HEK293 (cell line): ENCODE results near the gene SENP1.

Source experiments
- CTCF ChIA-PET: fragments of 350-600 bp; formaldehyde crosslinking; extraction: SDS; loops from one replicate; lab custom pipeline; 2021; ENCODE audit warnings: antibody characterized with exemption; lab: Yijun Ruan, JAX
- POLR2A ChIA-PET: fragments of 300-600 bp; formaldehyde crosslinking; extraction: SDS; loops from one replicate; lab custom pipeline; 2020; ENCODE audit warnings: antibody characterized with exemption, inconsistent platforms; lab: Yijun Ruan, JAX
- H3K27ac ChIP-seq: fragments of 200-500 bp; sonication (Bioruptor generic); 2 replicates; pipeline ENCODE4 v1.5.1; 2014; ENCODE audit warnings: low read depth, low read length, control low read depth, inconsistent platforms; ENCODE audit errors: extremely low read depth
- H3K36me3 ChIP-seq, 2 experiments: fragments of 200-500 bp in 1 of 2; sonication (Bioruptor generic) in 1 of 2; 1 replicate in 1 of 2; 2 replicates in 1 of 2; pipeline ENCODE4 v1.5.1; 2014 to 2017; ENCODE audit warnings: inconsistent platforms in 2 of 2, low read length in 2 of 2; ENCODE audit not compliant: control insufficient read depth in 2 of 2, insufficient read depth in 1 of 2
- H3K4me1 ChIP-seq: fragments of 200-500 bp; sonication (Bioruptor generic); 2 replicates; pipeline ENCODE4 v1.5.1; 2014; ENCODE audit warnings: mild to moderate bottlenecking, low read length, inconsistent platforms; ENCODE audit not compliant: control insufficient read depth, insufficient read depth
- H3K4me3 ChIP-seq: 2 replicates; pipeline ENCODE4 v1.5.1; 2011; ENCODE audit warnings: low read depth, mild to moderate bottlenecking, control low read depth, low read length, moderate library complexity
- H3K9me3 ChIP-seq: fragments of 200-500 bp; sonication (Bioruptor generic); 2 replicates; pipeline ENCODE4 v1.5.1; 2014; ENCODE audit warnings: low read depth, low read length, inconsistent platforms; ENCODE audit not compliant: control insufficient read depth, insufficient read depth
- GLI2 ChIP-seq: fragments of 450-650 bp; formaldehyde crosslinking; IDR thresholded peaks from 2 replicates; pipeline ENCODE4; 2017; ENCODE audit warnings: missing biosample characterization, missing genetic modification characterization, low read depth, borderline replicate concordance
- KLF9 ChIP-seq: fragments of 450-650 bp; formaldehyde crosslinking; IDR thresholded peaks from 2 replicates; pipeline ENCODE4 v1.5.1; 2016; ENCODE audit warnings: missing biosample characterization, missing genetic modification characterization, low read depth
- ZFHX2 ChIP-seq: fragments of 450-650 bp; formaldehyde crosslinking; conservative IDR thresholded peaks from 2 replicates; pipeline ENCODE4 v1.5.1; 2016; ENCODE audit warnings: missing biosample characterization, missing genetic modification characterization
- ZFP37 ChIP-seq: fragments of 450-650 bp; formaldehyde crosslinking; IDR thresholded peaks from 2 replicates; pipeline ENCODE4 v1.5.1; 2016; ENCODE audit warnings: missing biosample characterization, missing genetic modification characterization
- ZNF112 ChIP-seq: fragments of 450-650 bp; formaldehyde crosslinking; IDR thresholded peaks from 2 replicates; pipeline ENCODE4 v1.5.0; 2017; ENCODE audit warnings: missing biosample characterization, missing genetic modification characterization
- ZNF133 ChIP-seq: fragments of 450-650 bp; formaldehyde crosslinking; IDR thresholded peaks from 2 replicates; pipeline ENCODE4 v1.5.1; 2016; ENCODE audit warnings: missing biosample characterization, missing genetic modification characterization
- ZNF19 ChIP-seq: fragments of 450-650 bp; formaldehyde crosslinking; IDR thresholded peaks from 2 replicates; pipeline ENCODE4; 2016; ENCODE audit warnings: missing biosample characterization, missing genetic modification characterization, low read depth
- ZNF248 ChIP-seq: fragments of 450-650 bp; formaldehyde crosslinking; IDR thresholded peaks from 2 replicates; pipeline ENCODE4 v1.5.1; 2017; ENCODE audit warnings: missing biosample characterization, missing genetic modification characterization
- ZNF341 ChIP-seq: fragments of 450-650 bp; formaldehyde crosslinking; IDR thresholded peaks from 2 replicates; pipeline ENCODE4; 2016; ENCODE audit warnings: low read depth, missing biosample characterization, missing genetic modification characterization
- ZNF366 ChIP-seq: fragments of 450-650 bp; formaldehyde crosslinking; conservative IDR thresholded peaks from 2 replicates; pipeline ENCODE4 v1.5.1; 2016; ENCODE audit warnings: missing biosample characterization, missing genetic modification characterization
- ZNF37A ChIP-seq: fragments of 450-650 bp; IDR thresholded peaks from 2 replicates; pipeline ENCODE4 v1.5.1; 2018; ENCODE audit warnings: missing biosample characterization, missing genetic modification characterization
- ZNF514 ChIP-seq: fragments of 450-650 bp; formaldehyde crosslinking; IDR thresholded peaks from 2 replicates; pipeline ENCODE4 v1.5.1; 2016; ENCODE audit warnings: missing biosample characterization, missing genetic modification characterization
- ZNF624 ChIP-seq: fragments of 450-650 bp; formaldehyde crosslinking; IDR thresholded peaks from 2 replicates; pipeline ENCODE4 v1.5.1; 2017; ENCODE audit warnings: missing biosample characterization, missing genetic modification characterization
- ZNF791 ChIP-seq: fragments of 450-650 bp; formaldehyde crosslinking; IDR thresholded peaks from 2 replicates; pipeline ENCODE4 v1.5.1; 2016; ENCODE audit warnings: missing biosample characterization, missing genetic modification characterization
- ZSCAN16 ChIP-seq: fragments of 450-650 bp; formaldehyde crosslinking; IDR thresholded peaks from 2 replicates; pipeline ENCODE4 v1.5.1; 2016; ENCODE audit warnings: missing biosample characterization, missing genetic modification characterization
- TF ChIP-seq, protein P1 (sequence below): fragments of 450-650 bp; formaldehyde crosslinking; IDR thresholded peaks from 2 replicates; pipeline ENCODE4 v1.5.1; 2016; ENCODE audit warnings: missing biosample characterization, missing genetic modification characterization
- TF ChIP-seq, protein P2 (sequence below): fragments of 450-650 bp; formaldehyde crosslinking; conservative IDR thresholded peaks from 2 replicates; pipeline ENCODE4 v1.5.1; 2016; ENCODE audit warnings: low read depth, missing biosample characterization, missing genetic modification characterization
- TF ChIP-seq, protein P3 (sequence below): fragments of 450-650 bp; formaldehyde crosslinking; IDR thresholded peaks from 2 replicates; pipeline ENCODE4 v1.5.1; 2017; ENCODE audit warnings: missing biosample characterization, missing genetic modification characterization
- TF ChIP-seq, protein P4 (sequence below): fragments of 450-650 bp; formaldehyde crosslinking; IDR thresholded peaks from 2 replicates; pipeline ENCODE4 v1.5.1; 2016; ENCODE audit warnings: missing biosample characterization, missing genetic modification characterization, borderline replicate concordance

The SENP1 gene

DNA sequence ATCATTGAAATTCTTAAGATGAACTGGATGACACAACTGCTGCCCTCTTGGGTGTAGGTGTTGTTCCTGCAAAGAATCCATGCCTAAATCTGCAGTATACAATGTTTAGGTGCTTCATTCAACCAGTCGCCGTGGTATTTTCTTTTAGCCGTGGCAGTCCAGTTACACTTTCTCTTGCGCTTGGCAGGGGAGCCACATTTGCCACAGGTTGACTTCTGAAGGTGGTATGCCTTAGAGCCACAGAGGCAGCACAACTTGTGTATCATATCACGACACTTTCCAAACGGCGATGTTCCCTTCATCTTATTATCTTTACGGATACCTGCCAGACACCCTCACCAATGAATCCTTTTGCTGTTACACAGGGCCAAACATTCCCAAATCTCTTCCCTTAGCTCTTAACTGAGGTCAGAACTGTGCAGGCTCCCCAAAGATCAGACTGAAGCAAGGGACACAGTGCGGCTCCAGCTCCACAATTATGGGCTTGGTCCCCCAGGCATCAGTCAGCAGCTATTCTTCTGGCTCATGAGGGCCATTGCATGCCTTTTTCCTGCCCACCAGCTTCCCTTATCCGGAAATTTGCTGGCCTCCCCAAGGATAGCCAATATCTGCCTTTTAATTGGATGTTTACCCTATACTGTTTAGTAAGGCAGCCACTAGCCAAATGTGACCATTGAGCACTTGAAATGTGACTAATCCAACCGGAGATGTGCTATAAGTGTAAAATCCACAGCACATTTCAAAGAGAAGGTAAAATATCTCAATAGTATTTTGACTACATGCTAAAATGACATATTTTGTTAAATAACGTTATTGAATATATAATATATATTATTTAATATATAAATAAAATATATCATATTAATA, 50.7 kb downstream of the SENP1 start:
- CTCF ChIA-PET = interaction anchor here (0.6 kb wide), 1 partner anchor 28 kb away, joined by 3 read pairs; no protein-coding TSS in a partner anchor
- H3K4me3 ChIP-seq = no peak overlapping the region
- no peak overlapping the region for H3K27ac ChIP-seq
- TF ChIP-seq, protein P1, sequence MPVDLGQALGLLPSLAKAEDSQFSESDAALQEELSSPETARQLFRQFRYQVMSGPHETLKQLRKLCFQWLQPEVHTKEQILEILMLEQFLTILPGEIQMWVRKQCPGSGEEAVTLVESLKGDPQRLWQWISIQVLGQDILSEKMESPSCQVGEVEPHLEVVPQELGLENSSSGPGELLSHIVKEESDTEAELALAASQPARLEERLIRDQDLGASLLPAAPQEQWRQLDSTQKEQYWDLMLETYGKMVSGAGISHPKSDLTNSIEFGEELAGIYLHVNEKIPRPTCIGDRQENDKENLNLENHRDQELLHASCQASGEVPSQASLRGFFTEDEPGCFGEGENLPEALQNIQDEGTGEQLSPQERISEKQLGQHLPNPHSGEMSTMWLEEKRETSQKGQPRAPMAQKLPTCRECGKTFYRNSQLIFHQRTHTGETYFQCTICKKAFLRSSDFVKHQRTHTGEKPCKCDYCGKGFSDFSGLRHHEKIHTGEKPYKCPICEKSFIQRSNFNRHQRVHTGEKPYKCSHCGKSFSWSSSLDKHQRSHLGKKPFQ (tag by site-specific recombination) = no peak
- TF ChIP-seq ZNF19 (tag by site-specific recombination) = no peak
- TF ChIP-seq ZNF37A = no peak
- TF ChIP-seq, protein P2, sequence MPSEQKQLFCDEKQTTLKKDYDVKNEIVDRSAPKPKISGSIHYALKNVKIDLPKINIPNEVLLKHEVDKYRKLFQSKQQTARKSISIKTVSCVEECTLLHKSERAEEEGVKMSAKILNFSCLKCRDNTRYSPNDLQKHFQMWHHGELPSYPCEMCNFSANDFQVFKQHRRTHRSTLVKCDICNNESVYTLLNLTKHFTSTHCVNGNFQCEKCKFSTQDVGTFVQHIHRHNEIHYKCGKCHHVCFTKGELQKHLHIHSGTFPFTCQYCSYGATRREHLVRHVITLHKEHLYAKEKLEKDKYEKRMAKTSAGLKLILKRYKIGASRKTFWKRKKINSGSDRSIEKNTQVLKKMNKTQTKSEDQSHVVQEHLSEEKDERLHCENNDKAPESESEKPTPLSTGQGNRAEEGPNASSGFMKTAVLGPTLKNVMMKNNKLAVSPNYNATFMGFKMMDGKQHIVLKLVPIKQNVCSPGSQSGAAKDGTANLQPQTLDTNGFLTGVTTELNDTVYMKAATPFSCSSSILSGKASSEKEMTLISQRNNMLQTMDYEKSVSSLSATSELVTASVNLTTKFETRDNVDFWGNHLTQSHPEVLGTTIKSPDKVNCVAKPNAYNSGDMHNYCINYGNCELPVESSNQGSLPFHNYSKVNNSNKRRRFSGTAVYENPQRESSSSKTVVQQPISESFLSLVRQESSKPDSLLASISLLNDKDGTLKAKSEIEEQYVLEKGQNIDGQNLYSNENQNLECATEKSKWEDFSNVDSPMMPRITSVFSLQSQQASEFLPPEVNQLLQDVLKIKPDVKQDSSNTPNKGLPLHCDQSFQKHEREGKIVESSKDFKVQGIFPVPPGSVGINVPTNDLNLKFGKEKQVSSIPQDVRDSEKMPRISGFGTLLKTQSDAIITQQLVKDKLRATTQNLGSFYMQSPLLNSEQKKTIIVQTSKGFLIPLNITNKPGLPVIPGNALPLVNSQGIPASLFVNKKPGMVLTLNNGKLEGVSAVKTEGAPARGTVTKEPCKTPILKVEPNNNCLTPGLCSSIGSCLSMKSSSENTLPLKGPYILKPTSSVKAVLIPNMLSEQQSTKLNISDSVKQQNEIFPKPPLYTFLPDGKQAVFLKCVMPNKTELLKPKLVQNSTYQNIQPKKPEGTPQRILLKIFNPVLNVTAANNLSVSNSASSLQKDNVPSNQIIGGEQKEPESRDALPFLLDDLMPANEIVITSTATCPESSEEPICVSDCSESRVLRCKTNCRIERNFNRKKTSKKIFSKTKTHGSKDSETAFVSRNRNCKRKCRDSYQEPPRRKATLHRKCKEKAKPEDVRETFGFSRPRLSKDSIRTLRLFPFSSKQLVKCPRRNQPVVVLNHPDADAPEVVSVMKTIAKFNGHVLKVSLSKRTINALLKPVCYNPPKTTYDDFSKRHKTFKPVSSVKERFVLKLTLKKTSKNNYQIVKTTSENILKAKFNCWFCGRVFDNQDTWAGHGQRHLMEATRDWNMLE (tag by site-specific recombination) = no peak
- TF ChIP-seq ZNF366 (tag by site-specific recombination) = no peak
- TF ChIP-seq ZNF341 = no peak
- no peak for TF ChIP-seq ZSCAN16 (tag by site-specific recombination)
- no peak for TF ChIP-seq ZNF514
- TF ChIP-seq ZFHX2 (tag by site-specific recombination) = no peak
- TF ChIP-seq ZNF624 (tag by site-specific recombination) = no peak
- no peak for TF ChIP-seq ZNF112 (tag by site-specific recombination)
- no peak for TF ChIP-seq GLI2
- TF ChIP-seq KLF9 (tag by site-specific recombination) = no peak
- POLR2A ChIA-PET = interaction anchor here (0.6 kb wide), 1 partner anchor 14 kb away, joined by 3 read pairs; no protein-coding TSS in a partner anchor
- no peaks in the 10 kb centered on the region for H3K9me3 ChIP-seq
- peaks cover 5 to 41% of the 10 kb centered on the region in 2 experiments for H3K36me3 ChIP-seq
- H3K4me1 ChIP-seq = no peaks in the 10 kb centered on the region

DNA sequence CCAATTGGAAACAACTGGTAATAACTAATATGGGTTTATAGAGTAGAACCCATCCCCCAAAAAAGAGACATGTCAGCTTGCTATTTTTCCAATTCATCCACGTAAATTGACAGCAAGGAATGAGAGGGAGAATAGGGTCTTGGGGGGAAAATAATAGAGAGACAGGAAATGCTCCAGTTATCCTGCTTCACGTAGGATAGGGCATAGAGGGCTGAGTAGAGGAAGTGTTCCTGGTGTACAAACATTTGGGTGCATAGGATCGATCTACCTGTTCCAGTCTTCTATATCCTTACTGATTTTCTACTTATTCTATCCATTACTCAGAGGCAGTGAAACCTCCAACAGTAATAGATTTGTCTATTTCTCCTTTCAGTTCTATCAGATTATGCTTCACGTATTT, 52.0 kb downstream of the SENP1 start:
- ChIA-PET CTCF (interaction anchor here (3.0 kb wide), 1 partner anchor 8 kb away, joined by 11 read pairs; no protein-coding TSS in a partner anchor), POLR2A (no interaction called here)
- H3K27ac ChIP-seq = no peak overlapping the region
- peaks cover 0 to 42% of the 10 kb centered on the region in 2 experiments for H3K36me3 ChIP-seq
- H3K4me3 ChIP-seq = no peak overlapping the region
- no peaks in the 10 kb centered on the region for H3K4me1 ChIP-seq
- H3K9me3 ChIP-seq = no peaks in the 10 kb centered on the region
- TF ChIP-seq ZNF248 (tag by site-specific recombination) (no peak), ZFP37 (tag by site-specific recombination) (no peak), ZNF791 (tag by site-specific recombination) (no peak), ZNF133 (tag by site-specific recombination) (no peak)
- TF ChIP-seq, protein P3, sequence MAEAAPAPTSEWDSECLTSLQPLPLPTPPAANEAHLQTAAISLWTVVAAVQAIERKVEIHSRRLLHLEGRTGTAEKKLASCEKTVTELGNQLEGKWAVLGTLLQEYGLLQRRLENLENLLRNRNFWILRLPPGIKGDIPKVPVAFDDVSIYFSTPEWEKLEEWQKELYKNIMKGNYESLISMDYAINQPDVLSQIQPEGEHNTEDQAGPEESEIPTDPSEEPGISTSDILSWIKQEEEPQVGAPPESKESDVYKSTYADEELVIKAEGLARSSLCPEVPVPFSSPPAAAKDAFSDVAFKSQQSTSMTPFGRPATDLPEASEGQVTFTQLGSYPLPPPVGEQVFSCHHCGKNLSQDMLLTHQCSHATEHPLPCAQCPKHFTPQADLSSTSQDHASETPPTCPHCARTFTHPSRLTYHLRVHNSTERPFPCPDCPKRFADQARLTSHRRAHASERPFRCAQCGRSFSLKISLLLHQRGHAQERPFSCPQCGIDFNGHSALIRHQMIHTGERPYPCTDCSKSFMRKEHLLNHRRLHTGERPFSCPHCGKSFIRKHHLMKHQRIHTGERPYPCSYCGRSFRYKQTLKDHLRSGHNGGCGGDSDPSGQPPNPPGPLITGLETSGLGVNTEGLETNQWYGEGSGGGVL = no peak
- TF ChIP-seq, protein P4, sequence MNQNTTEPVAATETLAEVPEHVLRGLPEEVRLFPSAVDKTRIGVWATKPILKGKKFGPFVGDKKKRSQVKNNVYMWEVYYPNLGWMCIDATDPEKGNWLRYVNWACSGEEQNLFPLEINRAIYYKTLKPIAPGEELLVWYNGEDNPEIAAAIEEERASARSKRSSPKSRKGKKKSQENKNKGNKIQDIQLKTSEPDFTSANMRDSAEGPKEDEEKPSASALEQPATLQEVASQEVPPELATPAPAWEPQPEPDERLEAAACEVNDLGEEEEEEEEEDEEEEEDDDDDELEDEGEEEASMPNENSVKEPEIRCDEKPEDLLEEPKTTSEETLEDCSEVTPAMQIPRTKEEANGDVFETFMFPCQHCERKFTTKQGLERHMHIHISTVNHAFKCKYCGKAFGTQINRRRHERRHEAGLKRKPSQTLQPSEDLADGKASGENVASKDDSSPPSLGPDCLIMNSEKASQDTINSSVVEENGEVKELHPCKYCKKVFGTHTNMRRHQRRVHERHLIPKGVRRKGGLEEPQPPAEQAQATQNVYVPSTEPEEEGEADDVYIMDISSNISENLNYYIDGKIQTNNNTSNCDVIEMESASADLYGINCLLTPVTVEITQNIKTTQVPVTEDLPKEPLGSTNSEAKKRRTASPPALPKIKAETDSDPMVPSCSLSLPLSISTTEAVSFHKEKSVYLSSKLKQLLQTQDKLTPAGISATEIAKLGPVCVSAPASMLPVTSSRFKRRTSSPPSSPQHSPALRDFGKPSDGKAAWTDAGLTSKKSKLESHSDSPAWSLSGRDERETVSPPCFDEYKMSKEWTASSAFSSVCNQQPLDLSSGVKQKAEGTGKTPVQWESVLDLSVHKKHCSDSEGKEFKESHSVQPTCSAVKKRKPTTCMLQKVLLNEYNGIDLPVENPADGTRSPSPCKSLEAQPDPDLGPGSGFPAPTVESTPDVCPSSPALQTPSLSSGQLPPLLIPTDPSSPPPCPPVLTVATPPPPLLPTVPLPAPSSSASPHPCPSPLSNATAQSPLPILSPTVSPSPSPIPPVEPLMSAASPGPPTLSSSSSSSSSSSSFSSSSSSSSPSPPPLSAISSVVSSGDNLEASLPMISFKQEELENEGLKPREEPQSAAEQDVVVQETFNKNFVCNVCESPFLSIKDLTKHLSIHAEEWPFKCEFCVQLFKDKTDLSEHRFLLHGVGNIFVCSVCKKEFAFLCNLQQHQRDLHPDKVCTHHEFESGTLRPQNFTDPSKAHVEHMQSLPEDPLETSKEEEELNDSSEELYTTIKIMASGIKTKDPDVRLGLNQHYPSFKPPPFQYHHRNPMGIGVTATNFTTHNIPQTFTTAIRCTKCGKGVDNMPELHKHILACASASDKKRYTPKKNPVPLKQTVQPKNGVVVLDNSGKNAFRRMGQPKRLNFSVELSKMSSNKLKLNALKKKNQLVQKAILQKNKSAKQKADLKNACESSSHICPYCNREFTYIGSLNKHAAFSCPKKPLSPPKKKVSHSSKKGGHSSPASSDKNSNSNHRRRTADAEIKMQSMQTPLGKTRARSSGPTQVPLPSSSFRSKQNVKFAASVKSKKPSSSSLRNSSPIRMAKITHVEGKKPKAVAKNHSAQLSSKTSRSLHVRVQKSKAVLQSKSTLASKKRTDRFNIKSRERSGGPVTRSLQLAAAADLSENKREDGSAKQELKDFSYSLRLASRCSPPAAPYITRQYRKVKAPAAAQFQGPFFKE = no peak
